ENCODE data around the gene DERL3.

Gene DERL3

GRCh38 chr22:23882370-23882769 lies 43.6 kb upstream of the DERL3 start:
- no peak overlapping the region for H2AFZ ChIP-seq (ENCODE audit: low read depth, low read length)
- H3K36me3 ChIP-seq (ENCODE audit: insufficient read depth, low read length): no peaks in the 10 kb centered on the region
- TF ChIP-seq EZH2 (IDR thresholded peaks at IDR 0.05; ENCODE audit: borderline replicate concordance, low read depth, low read length, severe bottlenecking): no peak
- TF ChIP-seq CTCF (IDR thresholded peaks at IDR 0.05; ENCODE audit: borderline replicate concordance, extremely low read depth, low read length, poor library complexity, severe bottlenecking): no peak
- H3K4me1 ChIP-seq (ENCODE audit: insufficient read depth, low read length): no peaks in the 10 kb centered on the region
- no peaks in the 10 kb centered on the region for H3K27me3 ChIP-seq (ENCODE audit: insufficient read depth, low read length, poor library complexity)
- ATAC-seq (ENCODE audit: insufficient read depth, low read depth) (no peak), DNase-seq (no peak)
- H3K27ac ChIP-seq (ENCODE audit: low read length): no peak overlapping the region
- no peak overlapping the region for H3K9ac ChIP-seq (ENCODE audit: low read depth, low read length)
- no peaks in the 10 kb centered on the region for H3K79me2 ChIP-seq (ENCODE audit: insufficient read depth, low read length)
- no peak overlapping the region for H3K4me3 ChIP-seq (ENCODE audit: low read depth in 1 of 2, low read length in 2 of 2)
- H3K4me2 ChIP-seq (ENCODE audit: insufficient read depth, low read length): no peak overlapping the region
- no peaks in the 10 kb centered on the region for H4K20me1 ChIP-seq (ENCODE audit: insufficient read depth, low read length)
- H3K9me3 ChIP-seq (ENCODE audit: insufficient read depth, low read length, severe bottlenecking): no peaks in the 10 kb centered on the region

DNA sequence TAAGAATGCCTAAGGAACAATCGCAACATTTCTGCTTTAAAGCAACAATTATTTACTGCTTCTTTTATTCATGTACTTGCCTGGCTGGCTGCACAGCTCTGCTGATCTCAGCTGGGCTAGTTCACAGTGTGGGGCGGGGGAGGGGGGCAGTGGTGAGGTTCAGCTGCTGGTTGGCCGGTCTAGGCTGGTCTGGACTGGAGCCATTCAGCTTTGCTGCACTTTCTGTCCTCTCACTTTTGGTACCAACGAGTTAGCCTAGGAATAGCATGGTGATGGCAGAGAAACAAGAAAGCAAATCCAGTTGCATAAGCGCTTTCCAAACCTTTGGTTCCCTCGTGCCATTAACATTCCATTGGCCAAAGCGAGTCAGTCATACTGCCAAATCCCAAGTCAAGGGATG lies 39.4 kb upstream of the DERL3 start:
- TF ChIP-seq EZH2 (IDR thresholded peaks at IDR 0.05; ENCODE audit: borderline replicate concordance, low read depth, low read length, severe bottlenecking) (no peak), CTCF (IDR thresholded peaks at IDR 0.05; ENCODE audit: borderline replicate concordance, extremely low read depth, low read length, poor library complexity, severe bottlenecking) (no peak)

DNA sequence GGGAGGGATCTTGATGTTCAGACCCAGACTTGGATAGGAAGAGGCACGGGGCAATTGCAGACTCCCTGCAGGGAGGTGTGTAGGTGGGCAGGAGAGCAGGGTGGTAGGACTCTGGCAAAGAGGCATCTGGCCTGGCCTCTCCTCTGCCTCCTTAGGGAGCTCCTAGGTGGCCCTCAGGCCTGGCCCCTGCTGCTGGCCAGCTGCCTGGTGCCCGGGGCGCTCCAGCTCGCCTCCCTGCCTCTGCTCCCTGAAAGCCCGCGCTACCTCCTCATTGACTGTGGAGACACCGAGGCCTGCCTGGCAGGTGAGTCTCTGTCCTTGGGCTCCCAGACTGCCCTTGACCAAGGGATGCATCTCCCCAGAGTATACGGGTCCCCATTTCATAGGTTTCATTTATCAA lies 38.8 kb upstream of the DERL3 start:
- H3K36me3 ChIP-seq (ENCODE audit: insufficient read depth, low read length): peaks cover 14% of the 10 kb centered on the region; the same call in 1 of the 2 replicates
- no peaks in the 10 kb centered on the region for H3K79me2 ChIP-seq (ENCODE audit: insufficient read depth, low read length)
- H4K20me1 ChIP-seq (ENCODE audit: insufficient read depth, low read length): no peaks in the 10 kb centered on the region
- no peak overlapping the region for H3K9ac ChIP-seq (ENCODE audit: low read depth, low read length)
- H2AFZ ChIP-seq (ENCODE audit: low read depth, low read length): no peak overlapping the region
- no peak overlapping the region for H3K27ac ChIP-seq (ENCODE audit: low read length)
- no peaks in the 10 kb centered on the region for H3K27me3 ChIP-seq (ENCODE audit: insufficient read depth, low read length, poor library complexity)
- H3K4me2 ChIP-seq (ENCODE audit: insufficient read depth, low read length): no peak overlapping the region
- H3K4me1 ChIP-seq (ENCODE audit: insufficient read depth, low read length): no peaks in the 10 kb centered on the region
- H3K9me3 ChIP-seq (ENCODE audit: insufficient read depth, low read length, severe bottlenecking): no peaks in the 10 kb centered on the region
- TF ChIP-seq CTCF (IDR thresholded peaks at IDR 0.05; ENCODE audit: borderline replicate concordance, extremely low read depth, low read length, poor library complexity, severe bottlenecking) (no peak), EZH2 (IDR thresholded peaks at IDR 0.05; ENCODE audit: borderline replicate concordance, low read depth, low read length, severe bottlenecking) (no peak)
- H3K4me3 ChIP-seq (ENCODE audit: low read depth in 1 of 2, low read length in 2 of 2): no peak overlapping the region
- DNase-seq (no peak), ATAC-seq (ENCODE audit: insufficient read depth, low read depth) (no peak)

More for the DNA sequence above, 39.4 kb upstream of the DERL3 start:
- H3K27ac ChIP-seq (ENCODE audit: low read length): no peak overlapping the region
- H2AFZ ChIP-seq (ENCODE audit: low read depth, low read length): no peak overlapping the region
- no peaks in the 10 kb centered on the region for H4K20me1 ChIP-seq (ENCODE audit: insufficient read depth, low read length)
- ATAC-seq (ENCODE audit: insufficient read depth, low read depth) (no peak), DNase-seq (no peak)
- no peaks in the 10 kb centered on the region for H3K79me2 ChIP-seq (ENCODE audit: insufficient read depth, low read length)
- H3K9ac ChIP-seq (ENCODE audit: low read depth, low read length): no peak overlapping the region
- no peak overlapping the region for H3K4me3 ChIP-seq (ENCODE audit: low read depth in 1 of 2, low read length in 2 of 2)
- H3K9me3 ChIP-seq (ENCODE audit: insufficient read depth, low read length, severe bottlenecking): no peaks in the 10 kb centered on the region
- no peaks in the 10 kb centered on the region for H3K27me3 ChIP-seq (ENCODE audit: insufficient read depth, low read length, poor library complexity)
- H3K36me3 ChIP-seq (ENCODE audit: insufficient read depth, low read length): peaks cover 14% of the 10 kb centered on the region; the same call in 1 of the 2 replicates
- H3K4me1 ChIP-seq (ENCODE audit: insufficient read depth, low read length): no peaks in the 10 kb centered on the region
- no peak overlapping the region for H3K4me2 ChIP-seq (ENCODE audit: insufficient read depth, low read length)

- peaks cover 14% of the 10 kb centered on the region; the same call in 1 of the 2 replicates for H3K36me3 ChIP-seq (ENCODE audit: insufficient read depth, low read length)
- H3K27me3 ChIP-seq (ENCODE audit: insufficient read depth, low read length, poor library complexity): no peaks in the 10 kb centered on the region
- H3K27ac ChIP-seq (ENCODE audit: low read length): no peak overlapping the region
- TF ChIP-seq EZH2 (IDR thresholded peaks at IDR 0.05; ENCODE audit: borderline replicate concordance, low read depth, low read length, severe bottlenecking): no peak
- no peak for TF ChIP-seq CTCF (IDR thresholded peaks at IDR 0.05; ENCODE audit: borderline replicate concordance, extremely low read depth, low read length, poor library complexity, severe bottlenecking)
- no peaks in the 10 kb centered on the region for H4K20me1 ChIP-seq (ENCODE audit: insufficient read depth, low read length)
- no peaks in the 10 kb centered on the region for H3K4me1 ChIP-seq (ENCODE audit: insufficient read depth, low read length)
- H3K4me2 ChIP-seq (ENCODE audit: insufficient read depth, low read length): no peak overlapping the region
- no peaks in the 10 kb centered on the region for H3K79me2 ChIP-seq (ENCODE audit: insufficient read depth, low read length)
- DNase-seq (no peak), ATAC-seq (ENCODE audit: insufficient read depth, low read depth) (no peak)
- no peaks in the 10 kb centered on the region for H3K9me3 ChIP-seq (ENCODE audit: insufficient read depth, low read length, severe bottlenecking)
- no peak overlapping the region for H2AFZ ChIP-seq (ENCODE audit: low read depth, low read length)
- H3K9ac ChIP-seq (ENCODE audit: low read depth, low read length): no peak overlapping the region
- H3K4me3 ChIP-seq (ENCODE audit: low read depth in 1 of 2, low read length in 2 of 2): no peak overlapping the region
Measured at GRCh38 chr22:23875801-23876200, 37.0 kb upstream of the DERL3 start.
